Measurements from ENCODE around the gene PRKCE.

Gene PRKCE

GRCh38 chr2:46010223-46010924, 358.9 kb downstream of the PRKCE start:
- H3K27ac ChIP-seq (ENCODE audit: low read depth, low read length), result no peak overlapping the region
- H3K4me3 ChIP-seq (ENCODE audit: low read length), result no peak overlapping the region
- H3K27me3 ChIP-seq (ENCODE audit: insufficient read depth, low read length), result no peaks in the 10 kb centered on the region
- 94% methylated on average over 4 of the region's 5 CpGs for WGBS
- no peaks in the 10 kb centered on the region for H3K36me3 ChIP-seq (ENCODE audit: insufficient read depth, low read length)
- no peak overlapping the region for H3K9ac ChIP-seq (ENCODE audit: low read depth, low read length)
- no peaks in the 10 kb centered on the region for H3K9me3 ChIP-seq (ENCODE audit: insufficient read depth, low read depth, low read length)
- peaks cover 15% of the 10 kb centered on the region for H3K4me1 ChIP-seq (ENCODE audit: insufficient read depth, low read length)

DNA sequence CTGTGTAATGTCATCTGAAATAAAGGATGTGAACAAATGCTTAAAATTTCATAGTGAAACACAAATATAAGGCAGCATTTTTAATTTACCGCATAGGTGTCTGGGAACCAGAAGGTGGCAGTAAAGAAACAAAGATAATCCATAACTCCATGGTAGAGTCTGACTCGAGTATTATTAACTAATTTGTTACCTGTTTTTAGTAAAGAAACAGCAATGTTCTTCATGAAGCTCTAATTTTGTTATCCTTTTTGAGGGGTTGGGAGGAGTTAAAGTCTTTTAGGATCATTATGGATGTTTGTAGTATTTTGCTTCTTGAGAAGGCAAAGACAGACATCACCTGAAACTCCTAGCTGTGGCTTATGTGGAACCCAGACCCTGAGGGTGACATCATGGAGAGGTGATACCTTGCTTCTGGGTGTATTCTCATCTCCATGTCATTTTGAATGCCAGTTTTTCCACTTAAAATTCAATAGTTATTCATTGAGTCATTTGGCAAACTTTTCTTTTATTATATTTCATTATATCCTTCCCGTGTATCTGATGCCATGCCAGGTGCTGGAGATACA, 359.5 kb downstream of the PRKCE start:
- Histone ChIP-seq H3K9ac (ENCODE audit: low read depth, low read length) (no peak overlapping the region), H3K4me3 (ENCODE audit: low read length) (no peak overlapping the region), H3K36me3 (ENCODE audit: insufficient read depth, low read length) (no peaks in the 10 kb centered on the region), H3K9me3 (ENCODE audit: insufficient read depth, low read depth, low read length) (no peaks in the 10 kb centered on the region), H3K4me1 (ENCODE audit: insufficient read depth, low read length) (peaks cover 21% of the 10 kb centered on the region), H3K27ac (ENCODE audit: low read depth, low read length) (no peak overlapping the region), H3K27me3 (ENCODE audit: insufficient read depth, low read length) (no peaks in the 10 kb centered on the region)
- WGBS, result 72% methylated on average over 2 of the region's 3 CpGs

- no peak overlapping the region for H3K4me3 ChIP-seq (ENCODE audit: low read length)
- H3K4me1 ChIP-seq (ENCODE audit: insufficient read depth, low read length), result peaks cover 30% of the 10 kb centered on the region
- no peaks in the 10 kb centered on the region for H3K27me3 ChIP-seq (ENCODE audit: insufficient read depth, low read length)
- H3K36me3 ChIP-seq (ENCODE audit: insufficient read depth, low read length), result no peaks in the 10 kb centered on the region
- no peak overlapping the region for H3K27ac ChIP-seq (ENCODE audit: low read depth, low read length)
- 54% methylated on average over 3 of the region's 3 CpGs for WGBS
- no peaks in the 10 kb centered on the region for H3K9me3 ChIP-seq (ENCODE audit: insufficient read depth, low read depth, low read length)
- H3K9ac ChIP-seq (ENCODE audit: low read depth, low read length), result no peak overlapping the region
These were observed 361.3 kb downstream of the PRKCE start for GRCh38 chr2:46012618-46013240.

DNA sequence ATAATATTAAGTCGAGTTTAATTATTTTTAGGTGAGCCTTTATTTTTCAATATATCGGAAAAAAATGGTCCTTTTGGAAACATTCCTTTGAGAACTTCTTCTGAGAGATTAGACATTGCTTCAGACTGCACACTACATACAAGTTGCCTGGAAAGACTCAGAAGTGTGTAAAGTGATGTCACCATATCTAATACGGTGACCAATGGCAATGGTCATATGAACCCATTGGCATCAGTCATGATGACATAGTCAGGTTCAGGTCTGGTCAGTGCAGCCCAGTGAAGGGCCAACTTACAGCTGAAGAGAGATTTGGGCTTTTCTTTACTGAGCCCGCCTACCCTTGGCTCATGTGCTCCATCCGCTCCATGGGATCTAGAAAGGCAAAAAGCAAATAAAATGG, 362.3 kb downstream of the PRKCE start:
- Histone ChIP-seq H3K27ac (ENCODE audit: low read depth, low read length) (no peak overlapping the region), H3K36me3 (ENCODE audit: insufficient read depth, low read length) (no peaks in the 10 kb centered on the region), H3K27me3 (ENCODE audit: insufficient read depth, low read length) (no peaks in the 10 kb centered on the region), H3K4me1 (ENCODE audit: insufficient read depth, low read length) (peaks cover 30% of the 10 kb centered on the region), H3K9ac (ENCODE audit: low read depth, low read length) (no peak overlapping the region), H3K9me3 (ENCODE audit: insufficient read depth, low read depth, low read length) (no peaks in the 10 kb centered on the region), H3K4me3 (ENCODE audit: low read length) (no peak overlapping the region)
- WGBS, result 94% methylated on average over 5 of the region's 5 CpGs

GRCh38 chr2:46014911-46015654, 363.6 kb downstream of the PRKCE start:
- WGBS, result 24% methylated on average over 5 of the region's 6 CpGs
- no peak overlapping the region for H3K4me3 ChIP-seq (ENCODE audit: low read length)
- peak overlapping the region; percentile 87 for H3K27ac ChIP-seq (ENCODE audit: low read depth, low read length)
- H3K9ac ChIP-seq (ENCODE audit: low read depth, low read length), result peak overlapping the region; percentile 36; the same call in 1 of the 2 replicates
- H3K9me3 ChIP-seq (ENCODE audit: insufficient read depth, low read depth, low read length), result no peaks in the 10 kb centered on the region
- H3K4me1 ChIP-seq (ENCODE audit: insufficient read depth, low read length), result peaks cover 30% of the 10 kb centered on the region
- no peaks in the 10 kb centered on the region for H3K36me3 ChIP-seq (ENCODE audit: insufficient read depth, low read length)
- no peaks in the 10 kb centered on the region for H3K27me3 ChIP-seq (ENCODE audit: insufficient read depth, low read length)

DNA sequence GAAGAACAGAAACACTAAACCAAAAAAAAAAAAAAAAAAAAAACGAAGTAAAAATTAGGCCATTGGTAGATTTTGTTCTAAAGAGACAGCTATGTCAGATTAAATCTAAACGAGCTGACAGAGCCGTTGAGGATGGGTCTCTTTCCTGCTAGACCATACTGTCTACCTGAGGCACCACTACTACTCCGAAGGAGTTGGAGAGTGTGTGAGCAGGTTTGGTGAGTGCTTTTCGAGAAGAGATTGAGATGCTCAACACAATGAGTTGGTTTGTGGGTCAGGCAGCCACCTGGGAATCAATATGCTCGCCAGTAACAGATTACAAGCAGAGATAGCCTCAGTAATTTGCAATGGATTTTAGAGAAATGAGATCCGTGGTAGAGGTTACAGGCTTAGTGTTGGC, 364.2 kb downstream of the PRKCE start:
- WGBS, result 53% methylated on average over 7 of the region's 7 CpGs
- Histone ChIP-seq H3K36me3 (ENCODE audit: insufficient read depth, low read length) (no peaks in the 10 kb centered on the region), H3K4me3 (ENCODE audit: low read length) (no peak overlapping the region), H3K9ac (ENCODE audit: low read depth, low read length) (peak overlapping the region; percentile 36; the same call in 1 of the 2 replicates), H3K27ac (ENCODE audit: low read depth, low read length) (peak overlapping the region; percentile 87), H3K27me3 (ENCODE audit: insufficient read depth, low read length) (no peaks in the 10 kb centered on the region), H3K9me3 (ENCODE audit: insufficient read depth, low read depth, low read length) (no peaks in the 10 kb centered on the region), H3K4me1 (ENCODE audit: insufficient read depth, low read length) (peaks cover 30% of the 10 kb centered on the region)

DNA sequence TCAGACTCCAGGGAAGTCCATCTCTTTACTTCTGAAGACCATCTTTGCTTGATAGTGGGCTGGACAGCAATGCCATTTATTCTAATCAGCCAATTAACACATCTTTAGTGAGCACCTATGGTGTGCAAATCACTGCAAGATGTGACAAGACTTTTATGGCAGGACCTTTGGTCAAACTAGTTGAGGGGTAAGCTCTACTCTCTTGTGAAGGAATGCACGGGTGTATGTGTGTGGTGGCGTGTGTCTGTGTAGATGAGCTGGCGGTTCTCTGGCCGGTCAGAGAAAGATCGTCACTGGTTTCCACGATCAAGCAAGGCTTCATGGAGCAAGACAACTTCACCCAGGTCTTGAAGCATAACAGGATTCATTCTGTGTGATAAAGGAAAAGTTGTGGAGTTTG, 364.6 kb downstream of the PRKCE start:
- Histone ChIP-seq H3K4me1 (ENCODE audit: insufficient read depth, low read length) (peaks cover 30% of the 10 kb centered on the region), H3K9me3 (ENCODE audit: insufficient read depth, low read depth, low read length) (no peaks in the 10 kb centered on the region), H3K4me3 (ENCODE audit: low read length) (no peak overlapping the region), H3K36me3 (ENCODE audit: insufficient read depth, low read length) (no peaks in the 10 kb centered on the region), H3K27ac (ENCODE audit: low read depth, low read length) (peak overlapping the region; percentile 87), H3K27me3 (ENCODE audit: insufficient read depth, low read length) (no peaks in the 10 kb centered on the region), H3K9ac (ENCODE audit: low read depth, low read length) (peak overlapping the region; percentile 36; the same call in 1 of the 2 replicates)
- 91% methylated on average over 6 of the region's 6 CpGs for WGBS

GRCh38 chr2:46018773-46019591, 367.5 kb downstream of the PRKCE start:
- no peaks in the 10 kb centered on the region for H3K9me3 ChIP-seq (ENCODE audit: insufficient read depth, low read depth, low read length)
- H3K27ac ChIP-seq (ENCODE audit: low read depth, low read length), result no peak overlapping the region
- no peaks in the 10 kb centered on the region for H3K27me3 ChIP-seq (ENCODE audit: insufficient read depth, low read length)
- H3K9ac ChIP-seq (ENCODE audit: low read depth, low read length), result no peak overlapping the region
- no peak overlapping the region for H3K4me3 ChIP-seq (ENCODE audit: low read length)
- peaks cover 24% of the 10 kb centered on the region for H3K4me1 ChIP-seq (ENCODE audit: insufficient read depth, low read length)
- WGBS, result 96% methylated on average over 10 of the region's 10 CpGs
- no peaks in the 10 kb centered on the region for H3K36me3 ChIP-seq (ENCODE audit: insufficient read depth, low read length)

DNA sequence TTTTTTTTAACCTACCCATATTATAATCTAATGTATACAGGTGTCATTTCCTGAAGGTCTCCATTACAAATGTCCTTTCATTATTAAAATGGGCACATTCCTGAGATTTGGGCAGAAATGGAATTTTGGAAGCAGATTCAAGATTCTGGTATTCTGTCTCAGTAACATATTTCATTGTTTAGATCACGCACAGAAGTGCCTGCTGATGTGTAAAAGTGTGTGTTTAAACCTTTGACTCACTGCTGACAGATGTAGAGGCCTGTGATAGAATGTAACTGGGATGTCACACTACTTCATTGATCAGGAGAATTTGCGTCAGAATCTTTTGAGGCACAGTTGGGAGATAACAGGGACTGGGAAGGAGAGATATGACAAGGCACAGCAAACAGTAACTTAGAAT, 368.9 kb downstream of the PRKCE start:
- no peak overlapping the region for H3K9ac ChIP-seq (ENCODE audit: low read depth, low read length)

DNA sequence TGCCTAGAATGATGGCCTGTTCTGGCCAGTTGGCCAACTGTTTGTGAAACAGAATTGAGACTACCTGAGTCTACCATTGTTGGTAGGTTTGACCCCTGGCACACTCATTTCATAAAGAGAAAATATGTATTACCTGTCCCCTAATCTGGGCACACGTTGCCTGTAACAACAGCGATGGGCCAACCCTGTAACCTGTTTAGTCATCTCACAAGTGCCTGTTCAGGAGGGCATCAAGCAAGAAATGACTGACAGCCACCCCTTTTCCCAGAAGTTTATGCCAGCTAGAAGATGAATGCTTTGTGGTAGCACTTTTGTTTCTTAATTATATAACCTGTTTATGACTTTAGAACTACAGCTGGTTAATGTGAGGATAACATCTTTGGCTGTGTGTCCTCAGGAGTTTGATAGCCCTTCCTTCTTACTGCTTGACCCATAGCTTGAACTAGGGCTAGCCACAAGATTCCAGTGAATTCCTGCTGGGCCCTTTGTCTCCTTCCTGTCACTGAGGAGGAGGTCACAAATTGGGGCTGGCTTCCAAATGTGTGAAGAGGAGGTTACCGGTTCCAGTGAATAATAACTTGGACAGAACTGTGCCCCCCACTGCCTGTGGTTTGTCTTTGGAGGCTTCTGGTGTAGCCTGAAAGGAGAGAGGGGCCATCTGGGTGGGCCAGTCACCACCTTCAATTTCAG, 371.8 kb downstream of the PRKCE start:
- H3K36me3 ChIP-seq (ENCODE audit: insufficient read depth, low read length), result no peaks in the 10 kb centered on the region
- no peak overlapping the region for H3K9ac ChIP-seq (ENCODE audit: low read depth, low read length)
- H3K9me3 ChIP-seq (ENCODE audit: insufficient read depth, low read depth, low read length), result no peaks in the 10 kb centered on the region
- H3K27ac ChIP-seq (ENCODE audit: low read depth, low read length), result no peak overlapping the region
- WGBS, result 93% methylated on average over 3 of the region's 3 CpGs
- H3K4me3 ChIP-seq (ENCODE audit: low read length), result no peak overlapping the region
- H3K4me1 ChIP-seq (ENCODE audit: insufficient read depth, low read length), result no peaks in the 10 kb centered on the region
- H3K27me3 ChIP-seq (ENCODE audit: insufficient read depth, low read length), result no peaks in the 10 kb centered on the region

More for the DNA sequence above, 368.9 kb downstream of the PRKCE start:
- no peaks in the 10 kb centered on the region for H3K27me3 ChIP-seq (ENCODE audit: insufficient read depth, low read length)
- H3K36me3 ChIP-seq (ENCODE audit: insufficient read depth, low read length), result no peaks in the 10 kb centered on the region
- peaks cover 14% of the 10 kb centered on the region for H3K4me1 ChIP-seq (ENCODE audit: insufficient read depth, low read length)
- no peak overlapping the region for H3K27ac ChIP-seq (ENCODE audit: low read depth, low read length)
- no peak overlapping the region for H3K4me3 ChIP-seq (ENCODE audit: low read length)
- 96% methylated on average over 2 of the region's 2 CpGs for WGBS
- H3K9me3 ChIP-seq (ENCODE audit: insufficient read depth, low read depth, low read length), result no peaks in the 10 kb centered on the region

All from HUES64 (cell line).